Measurements from ENCODE around the gene PLB1. TPM values are rescaled to one million over a fixed set of nuclear protein-coding genes. Genes with fewer than 3 reads are reported as not detected.

PLB1 gene
- total RNA-seq, 1 experiment from 2014 or later, result 0.40 TPM

DNA sequence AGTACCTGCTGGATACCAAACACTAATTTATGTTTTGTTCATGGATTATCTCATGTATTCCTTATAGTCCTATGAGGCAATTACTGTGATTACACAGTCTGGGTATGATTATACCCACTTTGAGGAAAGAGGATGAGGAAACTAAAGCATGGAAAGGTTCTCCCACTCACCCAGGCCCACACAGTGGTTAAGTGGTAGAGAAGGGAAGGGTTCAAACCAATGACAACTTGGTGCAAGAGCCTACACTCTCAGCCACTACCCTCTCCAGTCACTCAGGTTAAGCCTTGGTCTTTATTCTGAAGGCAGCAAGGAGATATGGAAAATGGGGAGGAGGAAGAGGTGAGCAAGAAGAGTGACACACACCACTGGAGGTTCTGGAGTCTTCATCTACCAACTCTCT lies 191.3 kb downstream of the PLB1 start:
- POLR2A ChIA-PET (ENCODE audit: unreplicated experiment), result interaction anchor here (0.5 kb wide), 1 partner anchor 32 kb away, joined by 12 read pairs; no protein-coding TSS in a partner anchor
- Histone ChIP-seq H3K4me2 (ENCODE audit: low read length) (no peak overlapping the region), H3K36me3 (ENCODE audit: low read depth, low read length) (no peaks in the 10 kb centered on the region), H3K9ac (ENCODE audit: low read length) (no peak overlapping the region), H3K27ac (ENCODE audit: low read length) (no peak overlapping the region), H4K20me1 (ENCODE audit: low read length) (no peaks in the 10 kb centered on the region), H2AFZ (ENCODE audit: low read length) (no peak overlapping the region), H3K79me2 (ENCODE audit: low read length) (no peaks in the 10 kb centered on the region), H3K27me3 (ENCODE audit: low read length) (no peaks in the 10 kb centered on the region), H3K4me3 (ENCODE audit: low read length) (no peak overlapping the region), H3K9me3 (ENCODE audit: low read length) (no peaks in the 10 kb centered on the region), H3F3A (ENCODE audit: low read length, unreplicated experiment) (no peaks in the 10 kb centered on the region), H3K4me1 (ENCODE audit: insufficient read depth, low read length) (peaks cover 10% of the 10 kb centered on the region), H3K9me2 (replicated peaks; ENCODE audit: low read length) (peaks cover 6% of the 10 kb centered on the region)
- TF ChIP-seq EZH2phosphoT487 (IDR thresholded peaks at IDR 0.05; ENCODE audit: borderline replicate concordance, low read length) (no peak), EZH2 (IDR thresholded peaks at IDR 0.05; ENCODE audit: low read length, unreplicated experiment) (no peak), CTCF (conservative IDR thresholded peaks at IDR 0.05; ENCODE audit: low read depth, low read length) (no peak)
- CTCF ChIA-PET, result no interaction called here
- no TSS peak for BruUV-seq (replicated peaks)
- ATAC-seq (no peak), DNase-seq (no peak)
- intact Hi-C loops (cut with micrococcal nuclease), result no loop called here

GRCh38 chr2:28687640-28688385 lies 192.0 kb downstream of the PLB1 start:
- Histone ChIP-seq H3K27ac (ENCODE audit: low read length) (no peak overlapping the region), H3K4me1 (ENCODE audit: insufficient read depth, low read length) (peaks cover 10% of the 10 kb centered on the region), H3K9ac (ENCODE audit: low read length) (no peak overlapping the region), H4K20me1 (ENCODE audit: low read length) (no peaks in the 10 kb centered on the region), H3K4me2 (ENCODE audit: low read length) (no peak overlapping the region), H3K27me3 (ENCODE audit: low read length) (no peaks in the 10 kb centered on the region), H3F3A (ENCODE audit: low read length, unreplicated experiment) (no peaks in the 10 kb centered on the region), H3K79me2 (ENCODE audit: low read length) (no peaks in the 10 kb centered on the region), H3K4me3 (ENCODE audit: low read length) (no peak overlapping the region), H2AFZ (ENCODE audit: low read length) (no peak overlapping the region), H3K9me3 (ENCODE audit: low read length) (no peaks in the 10 kb centered on the region), H3K36me3 (ENCODE audit: low read depth, low read length) (no peaks in the 10 kb centered on the region), H3K9me2 (replicated peaks; ENCODE audit: low read length) (peaks cover 6% of the 10 kb centered on the region)
- BruUV-seq (replicated peaks), result no TSS peak
- CTCF ChIA-PET, result no interaction called here
- intact Hi-C loops (cut with micrococcal nuclease), result no loop called here
- ATAC-seq, result no peak
- TF ChIP-seq CTCF (conservative IDR thresholded peaks at IDR 0.05; ENCODE audit: low read depth, low read length) (no peak), EZH2phosphoT487 (IDR thresholded peaks at IDR 0.05; ENCODE audit: borderline replicate concordance, low read length) (no peak), EZH2 (IDR thresholded peaks at IDR 0.05; ENCODE audit: low read length, unreplicated experiment) (no peak)
- no peak for DNase-seq
- POLR2A ChIA-PET (ENCODE audit: unreplicated experiment), result interaction anchor here (0.5 to 0.6 kb wide), 2 partner anchors 32 to 94 kb away, joined by 4 to 12 read pairs; no protein-coding TSS in a partner anchor

GRCh38 chr2:28688818-28689217 lies 193.0 kb downstream of the PLB1 start:
- no peak overlapping the region for H2AFZ ChIP-seq (ENCODE audit: low read length)

More at GRCh38 chr2:28688818-28689217, 193.0 kb downstream of the PLB1 start:
- no TSS peak for BruUV-seq (replicated peaks)
- Histone ChIP-seq H3K9ac (ENCODE audit: low read length) (no peak overlapping the region), H4K20me1 (ENCODE audit: low read length) (no peaks in the 10 kb centered on the region), H3K36me3 (ENCODE audit: low read depth, low read length) (no peaks in the 10 kb centered on the region), H3F3A (ENCODE audit: low read length, unreplicated experiment) (no peaks in the 10 kb centered on the region), H3K4me1 (ENCODE audit: insufficient read depth, low read length) (peaks cover 10% of the 10 kb centered on the region), H3K9me2 (replicated peaks; ENCODE audit: low read length) (peaks cover 6% of the 10 kb centered on the region), H3K4me2 (ENCODE audit: low read length) (no peak overlapping the region), H3K4me3 (ENCODE audit: low read length) (no peak overlapping the region), H3K27ac (ENCODE audit: low read length) (no peak overlapping the region), H3K9me3 (ENCODE audit: low read length) (no peaks in the 10 kb centered on the region), H3K27me3 (ENCODE audit: low read length) (no peaks in the 10 kb centered on the region), H3K79me2 (ENCODE audit: low read length) (no peaks in the 10 kb centered on the region)
- TF ChIP-seq EZH2 (IDR thresholded peaks at IDR 0.05; ENCODE audit: low read length, unreplicated experiment) (no peak), CTCF (conservative IDR thresholded peaks at IDR 0.05; ENCODE audit: low read depth, low read length) (no peak), EZH2phosphoT487 (IDR thresholded peaks at IDR 0.05; ENCODE audit: borderline replicate concordance, low read length) (no peak)
- intact Hi-C loops (cut with micrococcal nuclease), result no loop called here
- ChIA-PET CTCF (no interaction called here), POLR2A (ENCODE audit: unreplicated experiment) (interaction anchor here (0.6 kb wide), 1 partner anchor 95 kb away, joined by 4 read pairs; no protein-coding TSS in a partner anchor)
- no peak; the same call in 1 of the 2 replicates for ATAC-seq
- no peak for DNase-seq
